ENCODE measurements around the gene ATP10A.

- TF ChIP-seq CTCF (conservative IDR thresholded peaks at IDR 0.05; ENCODE audit: low read length) (no peak), EZH2phosphoT487 (IDR thresholded peaks at IDR 0.05; ENCODE audit: borderline replicate concordance, low read depth, low read length) (no peak)
These were observed 161.2 kb downstream of the ATP10A start for GRCh38 chr15:25701721-25702465.
